ENCODE results near the gene ARHGEF25. TPM values are rescaled to one million over a fixed set of nuclear protein-coding genes. Genes with fewer than 3 reads are reported as not detected.
"Not testable (repeated sequence)": the region's sequence is repeated elsewhere in the genome, so short reads cannot be mapped to it uniquely, and the experiment has no call there.

ARHGEF25 gene
- total RNA-seq, 2 experiments from 2014 or later, result 1.4 to 1.5 TPM

DNA sequence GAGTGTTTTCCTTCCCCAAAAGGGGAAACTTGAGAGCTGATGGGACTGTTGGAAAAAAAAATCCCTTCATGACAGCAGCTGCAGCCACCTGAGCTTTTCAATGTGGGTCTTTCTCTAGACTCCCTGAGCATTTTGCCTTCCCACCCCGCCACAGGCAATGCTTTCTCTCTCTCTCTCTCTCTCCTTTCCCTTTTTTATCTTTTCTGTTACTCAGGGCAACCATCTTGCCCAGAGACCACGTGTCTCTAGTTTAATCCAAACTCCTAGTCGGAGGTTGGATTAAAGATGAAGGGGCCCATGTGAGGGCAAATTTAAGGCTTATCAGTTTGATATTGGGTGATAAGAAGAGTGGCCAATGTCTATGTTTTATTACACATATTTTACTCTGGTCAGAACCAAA lies 47.7 kb downstream of the ARHGEF25 start:
- H3K27me3 Mint-ChIP-seq (ENCODE audit: low read depth), result peaks cover 2% of the 10 kb centered on the region
- H3K9me3 Mint-ChIP-seq, result peaks cover 11% of the 10 kb centered on the region
- CTCF ChIA-PET, result no interaction called here
- peaks cover 1% of the 10 kb centered on the region for H3K36me3 Mint-ChIP-seq (ENCODE audit: low read depth)
- no peak overlapping the region for H3K27ac Mint-ChIP-seq
- DNase-seq, result no peak
- intact Hi-C loops (cut with micrococcal nuclease), result no loop called here
- no peaks in the 10 kb centered on the region for H3K4me1 Mint-ChIP-seq (ENCODE audit: low read depth)
- no peak overlapping the region for H3K4me3 Mint-ChIP-seq

DNA sequence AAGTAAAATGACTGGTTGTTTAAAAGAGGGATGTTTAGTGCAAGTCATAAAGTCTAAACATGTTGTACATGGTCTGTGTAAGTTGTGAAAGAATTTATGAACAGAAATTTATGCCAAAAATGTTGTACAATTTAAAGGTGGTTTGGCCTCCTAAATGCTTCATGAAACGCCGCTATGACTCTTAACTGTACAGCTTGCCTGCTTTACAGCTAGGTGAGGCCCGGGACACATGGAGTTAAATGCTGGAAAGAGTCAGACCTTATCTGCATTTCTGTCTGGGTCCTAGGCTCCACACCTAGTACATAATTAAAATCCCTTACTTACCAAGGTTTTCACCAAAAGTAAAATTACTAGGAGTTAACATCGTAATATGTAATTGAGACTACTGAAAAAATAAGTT lies 50.1 kb downstream of the ARHGEF25 start:
- H3K36me3 Mint-ChIP-seq (ENCODE audit: low read depth), result no peaks in the 10 kb centered on the region

DNA sequence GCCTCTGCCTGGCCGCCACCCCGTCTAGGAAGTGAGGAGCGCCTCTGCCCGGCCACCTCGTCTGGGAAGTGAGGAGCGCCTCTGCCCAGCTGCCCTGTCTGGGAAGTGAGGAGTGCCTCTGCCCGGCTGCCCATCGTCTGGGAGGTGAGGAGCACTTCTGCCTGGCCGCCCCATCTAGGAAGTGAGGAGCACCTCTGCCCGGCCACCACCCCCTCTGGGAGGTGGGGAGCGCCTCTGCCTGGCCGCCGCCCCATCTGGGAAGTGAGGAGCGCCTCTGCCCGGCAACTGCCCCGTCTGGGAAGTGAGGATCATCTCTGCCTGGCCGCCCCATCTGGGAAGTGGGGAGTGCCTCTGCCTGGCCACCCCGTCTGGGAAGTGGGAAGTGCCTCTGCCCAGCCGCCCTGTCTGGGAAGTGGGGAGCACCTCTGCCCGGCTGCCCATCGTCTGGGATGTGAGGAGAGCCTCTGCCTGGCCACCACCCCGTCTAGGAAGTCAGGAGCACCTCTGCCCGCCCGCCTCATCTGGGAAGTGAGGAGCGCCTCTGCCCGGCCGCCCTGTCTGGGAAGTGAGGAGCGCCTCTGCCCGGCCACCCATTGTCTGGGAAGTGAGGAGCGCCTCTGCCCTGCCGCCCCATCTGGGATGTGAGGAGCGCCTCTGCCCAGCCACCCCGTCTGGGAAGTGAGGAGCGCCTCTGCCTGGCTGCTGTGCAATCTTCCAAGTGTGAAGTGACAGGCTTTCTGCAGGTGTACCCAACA lies 54.0 kb downstream of the ARHGEF25 start:
- intact Hi-C loops (cut with micrococcal nuclease); CTCF ChIA-PET; H3K27me3 Mint-ChIP-seq (ENCODE audit: low read depth); H3K9me3 Mint-ChIP-seq; H3K27ac Mint-ChIP-seq; H3K4me1 Mint-ChIP-seq (ENCODE audit: low read depth); H3K4me3 Mint-ChIP-seq; H3K36me3 Mint-ChIP-seq (ENCODE audit: low read depth); DNase-seq: not testable (repeated sequence)

More for the DNA sequence above, 50.1 kb downstream of the ARHGEF25 start:
- H3K9me3 Mint-ChIP-seq, result peaks cover 7% of the 10 kb centered on the region
- CTCF ChIA-PET, result interaction anchor here (2.4 kb wide), 1 partner anchor 28 kb away, joined by 7 read pairs; the partner anchor contains the start of gene B4GALNT1
- no peaks in the 10 kb centered on the region for H3K4me1 Mint-ChIP-seq (ENCODE audit: low read depth)
- intact Hi-C loops (cut with micrococcal nuclease), result no loop called here
- no peak for DNase-seq
- H3K27me3 Mint-ChIP-seq (ENCODE audit: low read depth), result peaks cover 2% of the 10 kb centered on the region
- no peak overlapping the region for H3K4me3 Mint-ChIP-seq
- no peak overlapping the region for H3K27ac Mint-ChIP-seq

Other genes starting within 250 kb of the ARHGEF25 start
- 10 to 100 TPM; 42.2 to 44.8 TPM for gene R3HDM2, start 180.4 kb upstream of the ARHGEF25 start, total RNA-seq
- gene INHBC, start 176.7 kb upstream of the ARHGEF25 start, total RNA-seq, result not detected
- gene INHBE, start 156.1 kb upstream of the ARHGEF25 start, total RNA-seq, result 1 to 10 TPM in 1 of 2 experiments, under 1 TPM in 1; 0.81 to 1.0 TPM
- gene GLI1, start 151.7 kb upstream of the ARHGEF25 start, total RNA-seq, result not detected
- 10 to 100 TPM; 95.9 to 97.9 TPM for gene ARHGAP9, start 131.6 kb upstream of the ARHGEF25 start, total RNA-seq
- gene MARS1, start 123.4 kb upstream of the ARHGEF25 start, total RNA-seq, result 100 to 1,000 TPM; 481 to 489 TPM
- gene DDIT3, start 90.9 kb upstream of the ARHGEF25 start, total RNA-seq, result 10 to 100 TPM; 44.6 to 45.6 TPM
- 10 to 100 TPM; 43.5 to 45.5 TPM for gene MBD6, start 88.6 kb upstream of the ARHGEF25 start, total RNA-seq
- 10 to 100 TPM; 65.1 to 71.7 TPM for gene DCTN2, start 64.2 kb upstream of the ARHGEF25 start, total RNA-seq
- gene KIF5A, start 61.4 kb upstream of the ARHGEF25 start, total RNA-seq, result under 1 TPM; 0.60 to 0.86 TPM
- 10 to 100 TPM; 11.8 to 12.7 TPM for gene PIP4K2C, start 20.2 kb upstream of the ARHGEF25 start, total RNA-seq
- gene DTX3, start 6.6 kb upstream of the ARHGEF25 start, total RNA-seq, result 10 to 100 TPM; 15.8 to 16.2 TPM
- gene B4GALNT1, start 21.8 kb downstream of the ARHGEF25 start, total RNA-seq, result 1 to 10 TPM; 1.4 to 1.8 TPM
- 10 to 100 TPM; 60.7 to 60.9 TPM for gene OS9, start 82.7 kb downstream of the ARHGEF25 start, total RNA-seq
- gene AGAP2, start 127.3 kb downstream of the ARHGEF25 start, total RNA-seq, result 10 to 100 TPM; 26.7 to 28.0 TPM
- 1 to 10 TPM; 6.4 to 7.7 TPM for gene TSPAN31, start 133.6 kb downstream of the ARHGEF25 start, total RNA-seq
- 100 to 1,000 TPM; 194 to 202 TPM for gene CDK4, start 140.9 kb downstream of the ARHGEF25 start, total RNA-seq
- gene MARCHF9, start 143.7 kb downstream of the ARHGEF25 start, total RNA-seq, result 10 to 100 TPM; 10.4 to 10.8 TPM
- gene CYP27B1, start 155.6 kb downstream of the ARHGEF25 start, total RNA-seq, result 1 to 10 TPM; 5.4 to 6.1 TPM
- gene METTL1, start 160.7 kb downstream of the ARHGEF25 start, total RNA-seq, result 10 to 100 TPM; 17.3 to 20.4 TPM
- 1 to 10 TPM; 3.6 to 4.6 TPM for gene EEF1AKMT3, start 161.2 kb downstream of the ARHGEF25 start, total RNA-seq
- gene TSFM, start 171.4 kb downstream of the ARHGEF25 start, total RNA-seq, result 10 to 100 TPM; 32.8 to 34.3 TPM
- under 1 TPM; 0.22 to 0.38 TPM for gene AVIL, start 207.3 kb downstream of the ARHGEF25 start, total RNA-seq
- gene CTDSP2, start 235.3 kb downstream of the ARHGEF25 start, total RNA-seq, result 10 to 100 TPM; 94.6 to 99.8 TPM